CD8-positive, alpha-beta memory T cell (primary cell): ENCODE measurements around the gene BTD. TPM values are rescaled to one million over a fixed set of nuclear protein-coding genes. Genes with fewer than 3 reads are reported as not detected.

Source experiments
- CTCF ChIA-PET: fragments of 350-600 bp; sonication (Branson Sonifier 250); formaldehyde crosslinking; loops from one replicate; lab custom pipeline; 2021; ENCODE audit warnings: antibody characterized with exemption; lab: Charles Lee
- POLR2A ChIA-PET: fragments of 350-600 bp; sonication (Branson Sonifier 250); formaldehyde crosslinking; loops from one replicate; lab custom pipeline; 2021; ENCODE audit warnings: antibody characterized with exemption; lab: Charles Lee
- DNase-seq, 5 donors: peaks; one replicate each; pipeline versions ENCODE4 v3.0.0 to v3.0.0-alpha.2; 2020 to 2022; ENCODE audit warnings: mixed read lengths in 1 of 5
- H3K27ac ChIP-seq: one replicate; pipeline ENCODE4 v1.7.0; 2013; ENCODE audit warnings: low read depth, mild to moderate bottlenecking, low read length, moderate library complexity
- H3K27me3 ChIP-seq: 2 replicates; pipeline ENCODE4 v1.7.0; 2013; ENCODE audit warnings: low read length, mild to moderate bottlenecking; ENCODE audit not compliant: insufficient read depth, poor library complexity, severe bottlenecking
- H3K36me3 ChIP-seq: 2 replicates; pipeline ENCODE4 v1.7.0; 2013; ENCODE audit warnings: mild to moderate bottlenecking, low read length, moderate library complexity; ENCODE audit not compliant: insufficient read depth
- H3K4me1 ChIP-seq: 2 replicates; pipeline ENCODE4 v1.7.0; 2013; ENCODE audit warnings: mild to moderate bottlenecking, low read length, moderate library complexity; ENCODE audit not compliant: insufficient read depth
- H3K4me3 ChIP-seq: 2 replicates; pipeline ENCODE4 v1.7.0; 2013; ENCODE audit warnings: mild to moderate bottlenecking, low read length
- H3K9me3 ChIP-seq: 2 replicates; pipeline ENCODE4 v1.7.0; 2013; ENCODE audit warnings: mild to moderate bottlenecking, low read length
- H3K27ac Mint-ChIP-seq, 8 donors: one replicate each; pipeline ENCODE4 v1.8.0; 2020 to 2021; ENCODE audit warnings: mixed read lengths in 8 of 8, mild to moderate bottlenecking in 6 of 8, inconsistent platforms in 3 of 8, moderate library complexity in 3 of 8
- H3K27me3 Mint-ChIP-seq, 2 donors: one replicate each; pipeline ENCODE4 v1.8.0; 2020 to 2021; ENCODE audit warnings: mixed read lengths in 2 of 2, mild to moderate bottlenecking in 1 of 2, moderate library complexity in 1 of 2
- H3K36me3 Mint-ChIP-seq, 3 donors: one replicate each; pipeline ENCODE4 v1.8.0; 2020 to 2021; ENCODE audit warnings: mixed read lengths in 3 of 3, inconsistent platforms in 1 of 3, mild to moderate bottlenecking in 1 of 3
- H3K4me1 Mint-ChIP-seq, 3 donors: one replicate each; pipeline ENCODE4 v1.8.0; 2020 to 2021; ENCODE audit warnings: mixed read lengths in 3 of 3, inconsistent platforms in 1 of 3, mild to moderate bottlenecking in 1 of 3
- H3K4me3 Mint-ChIP-seq, 7 donors: one replicate each; pipeline ENCODE4 v1.8.0; 2020 to 2021; ENCODE audit warnings: mixed read lengths in 7 of 7, mild to moderate bottlenecking in 6 of 7, moderate library complexity in 4 of 7, inconsistent platforms in 2 of 7
- H3K9me3 Mint-ChIP-seq, 5 donors: one replicate each; pipeline ENCODE4 v1.8.0; 2020 to 2022; ENCODE audit warnings: mixed read lengths in 5 of 5, mild to moderate bottlenecking in 3 of 5, moderate library complexity in 2 of 5, inconsistent platforms in 1 of 5
- polyA plus RNA-seq: library from polyadenylated mRNA; unstranded; fragments of 300-500 nt; fragmentation: Illumina TruSeq; gene quantifications from one replicate; pipeline ENCODE4 v1.2.3, GENCODE V29; 2021
- total RNA-seq, 2 experiments: library from RNA; stranded (reverse); gene quantifications; one replicate each; pipeline ENCODE4 v1.2.3, GENCODE V29; 2021

The BTD gene
- total and polyA plus RNA-seq, 3 experiments from 2014 or later = 5.5 to 20.7 (median 6.0) TPM

- Histone ChIP-seq H3K9me3 (no peaks in the 10 kb centered on the region), H3K27ac (no peak overlapping the region), H3K36me3 (no peaks in the 10 kb centered on the region), H3K4me3 (no peak overlapping the region), H3K4me1 (peaks cover 13% of the 10 kb centered on the region), H3K27me3 (no peaks in the 10 kb centered on the region)
- Mint-ChIP-seq H3K27me3 (no peaks in the 10 kb centered on the region), H3K4me1 (peaks cover 20 to 39% (median 37%) of the 10 kb centered on the region in 3 donors), H3K9me3 (no peaks in the 10 kb centered on the region), H3K4me3 (no peak overlapping the region), H3K36me3 (peaks cover 3 to 15% (median 14%) of the 10 kb centered on the region in 3 donors), H3K27ac (peak overlapping the region in 1 of 8 donors; percentile 40)
- ChIA-PET CTCF (interaction anchor here (1.7 kb wide), 1 partner anchor 173 kb away, joined by 3 read pairs; no protein-coding TSS in a partner anchor), POLR2A (no interaction called here)
- no peak for DNase-seq
These were observed 36.8 kb downstream of the BTD start for GRCh38 chr3:15638193-15638890.

- no peak overlapping the region for H3K4me3 Mint-ChIP-seq
- DNase-seq = no peak
These were observed 37.3 kb downstream of the BTD start for GRCh38 chr3:15638891-15639262.

GRCh38 chr3:15645246-15645645 is 43.7 kb downstream of the BTD start:
- Mint-ChIP-seq H3K27me3 (peaks cover 4 to 7% of the 10 kb centered on the region in 2 donors), H3K9me3 (no peaks in the 10 kb centered on the region), H3K36me3 (peaks cover 7 to 26% (median 8%) of the 10 kb centered on the region in 3 donors), H3K4me3 (peak overlapping the region in 2 of 7 donors; percentile 7 to 44), H3K4me1 (peaks cover 44 to 54% (median 53%) of the 10 kb centered on the region in 3 donors), H3K27ac (peak overlapping the region in 2 of 8 donors; percentile 22 to 50)
- no peaks in the 10 kb centered on the region for H3K27me3 ChIP-seq
- DNase-seq = no peak
- peaks cover 42% of the 10 kb centered on the region for H3K4me1 ChIP-seq
- CTCF ChIA-PET = no interaction called here
- H3K4me3 ChIP-seq = no peak overlapping the region
- H3K9me3 ChIP-seq = no peaks in the 10 kb centered on the region
- no peaks in the 10 kb centered on the region for H3K36me3 ChIP-seq
- H3K27ac ChIP-seq = no peak overlapping the region
- POLR2A ChIA-PET = interaction anchor here (0.5 kb wide), 1 partner anchor 101 kb away, joined by 4 read pairs; no protein-coding TSS in a partner anchor

More at GRCh38 chr3:15638891-15639262, 37.3 kb downstream of the BTD start:
- Mint-ChIP-seq H3K27ac (no peak overlapping the region), H3K9me3 (no peaks in the 10 kb centered on the region), H3K27me3 (no peaks in the 10 kb centered on the region), H3K36me3 (peaks cover 3 to 16% (median 14%) of the 10 kb centered on the region in 3 donors), H3K4me1 (peaks cover 20 to 39% (median 37%) of the 10 kb centered on the region in 3 donors)
- Histone ChIP-seq H3K27ac (no peak overlapping the region), H3K27me3 (no peaks in the 10 kb centered on the region), H3K9me3 (no peaks in the 10 kb centered on the region), H3K4me3 (no peak overlapping the region), H3K4me1 (peaks cover 13% of the 10 kb centered on the region), H3K36me3 (no peaks in the 10 kb centered on the region)
- CTCF ChIA-PET = no interaction called here
- POLR2A ChIA-PET = no interaction called here

- H3K4me1 Mint-ChIP-seq = peaks cover 44 to 57% (median 57%) of the 10 kb centered on the region in 3 donors
These were observed 44.4 kb downstream of the BTD start for GRCh38 chr3:15645740-15646501.

DNA sequence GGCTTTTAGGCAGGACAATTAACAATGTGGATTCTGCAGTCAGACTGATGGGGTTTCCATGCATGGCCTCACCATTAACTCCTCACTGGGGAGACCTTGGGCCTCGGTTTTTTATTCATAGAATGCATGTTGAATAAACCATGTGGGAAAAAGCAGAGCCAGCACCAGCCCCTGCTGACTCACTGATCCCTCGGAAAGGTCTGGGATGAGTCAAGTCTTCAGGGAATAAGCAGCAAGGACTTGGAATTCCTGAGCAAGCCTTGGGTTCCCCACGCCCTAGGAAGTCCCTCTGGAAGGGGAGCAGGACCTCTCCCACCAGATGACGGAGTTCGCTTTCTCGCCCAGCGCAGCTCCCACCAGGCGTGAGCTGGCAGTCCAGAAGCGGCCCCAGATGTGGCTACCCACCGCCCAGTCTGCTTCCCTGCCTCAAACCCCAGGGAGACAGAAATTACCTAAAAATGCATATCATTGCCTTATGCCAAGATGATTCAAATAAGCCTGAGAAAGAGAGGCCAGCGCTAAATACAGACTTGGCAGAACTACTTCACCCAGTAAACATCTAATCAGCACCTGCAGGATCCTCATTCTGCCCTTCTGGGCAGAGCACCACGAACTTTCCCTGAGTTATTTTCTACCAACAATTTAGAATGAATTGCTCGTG is 45.4 kb downstream of the BTD start:
- DNase-seq = no peak
- ChIA-PET POLR2A (interaction anchor here (1.2 kb wide), 1 partner anchor 11 kb away, joined by 3 read pairs; no protein-coding TSS in a partner anchor), CTCF (interaction anchor here (1.7 kb wide), 1 partner anchor 11 kb away, joined by 3 read pairs; no protein-coding TSS in a partner anchor)
- Histone ChIP-seq H3K4me3 (no peak overlapping the region), H3K9me3 (no peaks in the 10 kb centered on the region), H3K4me1 (peaks cover 42% of the 10 kb centered on the region), H3K27ac (no peak overlapping the region), H3K27me3 (no peaks in the 10 kb centered on the region), H3K36me3 (no peaks in the 10 kb centered on the region)
- Mint-ChIP-seq H3K27me3 (peaks cover 11 to 18% of the 10 kb centered on the region in 2 donors), H3K36me3 (peaks cover 5 to 19% (median 8%) of the 10 kb centered on the region in 3 donors), H3K9me3 (no peaks in the 10 kb centered on the region), H3K4me1 (peaks cover 45 to 57% (median 55%) of the 10 kb centered on the region in 3 donors), H3K4me3 (peak overlapping the region; percentile 29 to 82 (median 74)), H3K27ac (peak overlapping the region in 5 of 8 donors; percentile 5 to 72 (median 18))

More at GRCh38 chr3:15645740-15646501, 44.4 kb downstream of the BTD start:
- ChIA-PET CTCF (no interaction called here), POLR2A (interaction anchor here (0.5 kb wide), 1 partner anchor 102 kb away, joined by 4 read pairs; no protein-coding TSS in a partner anchor)
- H3K27ac Mint-ChIP-seq = peak overlapping the region in 2 of 8 donors; percentile 38 to 91
- Histone ChIP-seq H3K36me3 (no peaks in the 10 kb centered on the region), H3K27me3 (no peaks in the 10 kb centered on the region), H3K9me3 (no peaks in the 10 kb centered on the region), H3K27ac (no peak overlapping the region), H3K4me1 (peaks cover 42% of the 10 kb centered on the region), H3K4me3 (no peak overlapping the region)
- H3K4me3 Mint-ChIP-seq = peak overlapping the region in 6 of 7 donors; percentile 7 to 80 (median 44)
- H3K9me3 Mint-ChIP-seq = no peaks in the 10 kb centered on the region
- H3K36me3 Mint-ChIP-seq = peaks cover 7 to 26% (median 8%) of the 10 kb centered on the region in 3 donors
- DNase-seq = no peak
- H3K27me3 Mint-ChIP-seq = peaks cover 4 to 11% of the 10 kb centered on the region in 2 donors

- H3K36me3 Mint-ChIP-seq = peaks cover 2 to 16% (median 8%) of the 10 kb centered on the region in 3 donors
- POLR2A ChIA-PET = interaction anchor here (1.2 kb wide), 1 partner anchor 12 kb away, joined by 3 read pairs; no protein-coding TSS in a partner anchor
- H3K4me1 Mint-ChIP-seq = peaks cover 45 to 57% (median 53%) of the 10 kb centered on the region in 3 donors
- H3K9me3 Mint-ChIP-seq = no peaks in the 10 kb centered on the region
- H3K4me3 Mint-ChIP-seq = peak overlapping the region; percentile 29 to 82 (median 74)
- Histone ChIP-seq H3K4me1 (peaks cover 42% of the 10 kb centered on the region), H3K27me3 (no peaks in the 10 kb centered on the region), H3K27ac (no peak overlapping the region), H3K4me3 (peak overlapping the region; percentile 36), H3K36me3 (no peaks in the 10 kb centered on the region), H3K9me3 (no peaks in the 10 kb centered on the region)
- peaks cover 12 to 18% of the 10 kb centered on the region in 2 donors for H3K27me3 Mint-ChIP-seq
- DNase-seq = peak; percentile 24 to 67 (median 65)
- CTCF ChIA-PET = interaction anchor here (1.7 kb wide), 1 partner anchor 10 kb away, joined by 3 read pairs; no protein-coding TSS in a partner anchor
- peak overlapping the region; percentile 5 to 73 (median 48) for H3K27ac Mint-ChIP-seq
These were observed 46.1 kb downstream of the BTD start for GRCh38 chr3:15647611-15648167.

GRCh38 chr3:15649341-15649740 is 47.8 kb downstream of the BTD start:
- Mint-ChIP-seq H3K27ac (peak overlapping the region in 2 of 8 donors; percentile 68 to 83), H3K9me3 (peaks cover 0 to 2% (median 0%) of the 10 kb centered on the region in 5 donors), H3K4me3 (peak overlapping the region in 2 of 7 donors; percentile 33 to 51), H3K27me3 (peaks cover 13 to 18% of the 10 kb centered on the region in 2 donors), H3K36me3 (peaks cover 0 to 10% (median 9%) of the 10 kb centered on the region in 3 donors), H3K4me1 (peaks cover 45 to 57% (median 53%) of the 10 kb centered on the region in 3 donors)
- no peak overlapping the region for H3K27ac ChIP-seq
- peaks cover 42% of the 10 kb centered on the region for H3K4me1 ChIP-seq
- H3K27me3 ChIP-seq = no peaks in the 10 kb centered on the region
- DNase-seq = no peak
- H3K36me3 ChIP-seq = no peaks in the 10 kb centered on the region
- H3K4me3 ChIP-seq = no peak overlapping the region
- ChIA-PET POLR2A (interaction anchor here (0.6 kb wide), 1 partner anchor 660 kb away, joined by 4 read pairs; no protein-coding TSS in a partner anchor), CTCF (no interaction called here)
- H3K9me3 ChIP-seq = no peaks in the 10 kb centered on the region
